Muscle layer of colon (tissue), 2 donors: Measurements from ENCODE around the gene GSDME.

Experiments
- H3K27ac ChIP-seq: one replicate; pipeline ENCODE4 v1.7.0; 2013; ENCODE audit warnings: low read depth, mild to moderate bottlenecking, low read length, moderate library complexity
- H3K27me3 ChIP-seq, 2 donors: one replicate each; pipeline ENCODE4 v1.7.0; 2013; ENCODE audit warnings: low read length in 2 of 2, mild to moderate bottlenecking in 2 of 2; ENCODE audit not compliant: insufficient read depth in 2 of 2, control insufficient read depth in 1 of 2
- H3K36me3 ChIP-seq: one replicate; pipeline ENCODE4 v1.7.0; 2013; ENCODE audit warnings: mild to moderate bottlenecking, low read length; ENCODE audit not compliant: insufficient read depth
- H3K4me1 ChIP-seq: one replicate; pipeline ENCODE4 v1.7.0; 2013; ENCODE audit warnings: mild to moderate bottlenecking, low read length; ENCODE audit not compliant: insufficient read depth
- H3K4me3 ChIP-seq, 2 donors: one replicate each; pipeline ENCODE4 v1.7.0; 2013; ENCODE audit warnings: low read length in 2 of 2, low read depth in 1 of 2, mild to moderate bottlenecking in 1 of 2, moderate library complexity in 1 of 2
- H3K9ac ChIP-seq: one replicate; pipeline ENCODE4 v1.7.0; 2013; ENCODE audit warnings: low read length
- H3K9me3 ChIP-seq: one replicate; pipeline ENCODE4 v1.7.0; 2013; ENCODE audit warnings: mild to moderate bottlenecking, low read length
- donor health status: abdominal sarcoma.
- donor health status: Adenocarcinoma of cecum.

GSDME gene

DNA sequence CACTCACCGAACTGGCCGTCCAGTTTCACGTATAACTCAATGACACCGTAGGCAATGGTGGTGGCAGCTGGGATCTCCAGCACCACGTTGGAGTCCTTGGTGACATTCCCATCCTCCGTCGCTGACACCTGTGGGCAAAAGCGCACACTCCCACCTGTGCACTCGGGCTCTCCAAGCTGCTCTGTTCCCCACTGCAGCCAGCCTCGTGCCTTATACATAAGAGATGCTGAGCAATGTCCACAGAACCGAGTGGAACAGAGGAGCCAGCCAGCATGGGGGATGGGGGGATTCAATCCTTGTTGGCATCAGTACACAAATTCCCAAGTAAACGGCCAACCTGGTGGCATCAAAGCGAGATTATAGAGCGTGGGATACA, 40.0 kb downstream of the GSDME start:
- Histone ChIP-seq H3K27ac (no peak overlapping the region), H3K4me3 (no peak overlapping the region), H3K36me3 (no peaks in the 10 kb centered on the region), H3K9me3 (no peaks in the 10 kb centered on the region), H3K4me1 (no peaks in the 10 kb centered on the region), H3K9ac (no peak overlapping the region), H3K27me3 (no peaks in the 10 kb centered on the region)

DNA sequence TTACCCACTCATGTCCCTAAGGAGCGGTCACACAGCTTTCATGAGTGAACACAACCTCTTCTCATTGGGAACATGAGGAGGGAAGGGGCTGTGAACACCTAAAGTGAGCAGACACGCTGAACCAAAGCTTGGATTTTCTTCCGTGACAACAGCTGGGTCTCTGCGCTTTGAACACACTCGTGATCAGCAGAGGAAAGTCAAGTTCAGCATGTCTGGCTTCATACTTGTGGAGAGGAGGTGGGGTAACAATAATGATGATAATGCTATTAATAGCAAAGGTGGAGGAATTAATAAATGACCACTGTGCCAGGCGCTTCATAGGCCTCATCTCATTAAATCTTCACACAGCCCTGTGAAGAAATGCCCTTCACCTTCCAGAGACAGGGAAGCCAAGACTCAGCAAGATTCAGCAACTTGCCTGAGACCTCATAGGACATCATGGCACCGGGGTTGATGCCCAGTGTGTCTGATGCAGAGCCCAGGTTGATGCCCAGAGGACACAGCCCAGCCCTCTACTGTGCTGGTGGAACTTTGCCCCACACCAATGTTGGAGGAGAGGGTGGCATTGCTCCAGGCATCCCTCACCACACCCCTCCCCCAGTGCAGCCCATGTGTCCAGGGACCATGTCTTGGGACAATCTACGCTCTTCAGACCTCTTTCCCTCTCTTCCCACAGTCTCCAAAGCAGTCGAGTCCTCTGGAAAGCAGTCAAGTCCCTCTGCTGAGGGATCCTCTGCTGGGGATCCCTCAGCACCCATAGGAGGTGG, 40.6 kb downstream of the GSDME start:
- no peak overlapping the region for H3K9ac ChIP-seq
- no peak overlapping the region for H3K27ac ChIP-seq
- no peak overlapping the region for H3K4me3 ChIP-seq
- no peaks in the 10 kb centered on the region for H3K36me3 ChIP-seq
- H3K4me1 ChIP-seq, result no peaks in the 10 kb centered on the region
- H3K27me3 ChIP-seq, result no peaks in the 10 kb centered on the region
- no peaks in the 10 kb centered on the region for H3K9me3 ChIP-seq

GRCh38 chr7:24715661-24716479, 41.4 kb downstream of the GSDME start:
- Histone ChIP-seq H3K4me1 (no peaks in the 10 kb centered on the region), H3K4me3 (no peak overlapping the region), H3K9me3 (no peaks in the 10 kb centered on the region), H3K36me3 (no peaks in the 10 kb centered on the region), H3K27ac (no peak overlapping the region), H3K27me3 (no peaks in the 10 kb centered on the region), H3K9ac (no peak overlapping the region)

GRCh38 chr7:24715171-24715570, 42.1 kb downstream of the GSDME start:
- no peak overlapping the region for H3K9ac ChIP-seq
- H3K4me3 ChIP-seq, result no peak overlapping the region
- H3K27ac ChIP-seq, result no peak overlapping the region
- no peaks in the 10 kb centered on the region for H3K27me3 ChIP-seq
- H3K36me3 ChIP-seq, result peaks cover under 1% of the 10 kb centered on the region
- H3K4me1 ChIP-seq, result no peaks in the 10 kb centered on the region
- no peaks in the 10 kb centered on the region for H3K9me3 ChIP-seq

DNA sequence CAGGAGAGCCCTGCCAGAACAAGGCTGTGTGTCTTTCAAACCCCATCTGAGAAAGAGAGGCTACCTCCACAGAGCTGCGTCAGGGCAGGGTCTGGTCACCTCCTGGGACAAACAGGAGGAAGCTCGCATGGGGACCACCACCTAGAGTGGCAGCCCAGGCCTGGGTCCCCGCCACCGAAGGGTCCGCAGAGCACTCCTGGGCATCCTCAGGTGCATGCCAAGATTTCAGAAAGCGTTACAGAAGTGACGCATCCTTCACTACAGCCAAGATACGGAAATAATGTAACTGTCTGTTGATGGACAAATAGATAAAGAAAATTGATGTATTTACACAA, 42.6 kb downstream of the GSDME start:
- no peak overlapping the region for H3K27ac ChIP-seq
- peaks cover 5% of the 10 kb centered on the region for H3K36me3 ChIP-seq
- no peaks in the 10 kb centered on the region for H3K27me3 ChIP-seq
- no peak overlapping the region for H3K4me3 ChIP-seq
- no peaks in the 10 kb centered on the region for H3K9me3 ChIP-seq
- H3K9ac ChIP-seq, result no peak overlapping the region
- H3K4me1 ChIP-seq, result no peaks in the 10 kb centered on the region

DNA sequence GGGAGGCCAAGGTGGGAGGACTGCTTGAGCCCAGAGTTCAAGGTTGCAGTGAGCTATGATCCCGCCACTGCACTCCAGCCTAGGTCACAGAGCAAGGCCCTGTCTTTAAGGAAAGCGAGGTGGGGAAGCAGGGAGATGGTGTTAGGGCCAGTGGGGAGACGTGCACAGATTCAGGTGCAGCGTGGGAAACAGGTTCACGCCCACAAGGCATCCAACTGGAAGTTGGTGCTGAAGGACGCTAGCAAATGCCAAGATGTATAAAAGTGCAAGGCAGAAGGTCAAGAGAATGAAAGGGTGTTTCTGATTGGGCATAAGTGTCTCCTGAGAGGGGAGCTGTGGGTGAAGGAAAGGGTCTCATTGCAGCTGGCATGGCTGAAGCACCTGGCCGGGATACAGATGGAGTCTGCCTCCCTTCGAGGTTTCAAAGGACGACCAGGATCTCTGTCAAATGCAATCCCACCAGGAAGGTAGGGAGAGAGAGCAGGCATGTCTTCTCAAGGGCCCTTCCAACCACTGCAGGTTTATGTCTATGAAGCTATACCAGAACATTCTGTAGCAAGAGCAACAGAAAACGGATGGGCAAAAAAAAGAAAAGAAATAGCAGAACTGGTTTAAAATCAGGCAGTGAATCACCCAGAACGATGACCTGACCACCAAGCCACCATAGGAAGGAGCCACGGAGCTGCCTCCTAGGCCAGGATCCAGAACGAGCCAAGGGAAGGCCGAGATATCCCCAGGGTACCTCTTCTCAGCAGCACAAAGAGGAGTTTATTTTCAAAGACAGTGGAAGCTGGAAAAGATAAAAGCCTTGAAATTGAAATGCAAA, 43.2 kb downstream of the GSDME start:
- H3K27ac ChIP-seq, result no peak overlapping the region
- no peak overlapping the region for H3K4me3 ChIP-seq
- H3K9me3 ChIP-seq, result no peaks in the 10 kb centered on the region
- no peaks in the 10 kb centered on the region for H3K27me3 ChIP-seq
- H3K36me3 ChIP-seq, result peaks cover 5% of the 10 kb centered on the region
- H3K4me1 ChIP-seq, result no peaks in the 10 kb centered on the region
- H3K9ac ChIP-seq, result no peak overlapping the region

- Histone ChIP-seq H3K9me3 (no peaks in the 10 kb centered on the region), H3K27ac (no peak overlapping the region), H3K36me3 (peaks cover 5% of the 10 kb centered on the region), H3K27me3 (no peaks in the 10 kb centered on the region), H3K9ac (no peak overlapping the region), H3K4me3 (no peak overlapping the region), H3K4me1 (no peaks in the 10 kb centered on the region)
Measured at GRCh38 chr7:24713039-24713793, 44.0 kb downstream of the GSDME start.

- Histone ChIP-seq H3K27me3 (no peaks in the 10 kb centered on the region), H3K4me1 (no peaks in the 10 kb centered on the region), H3K9me3 (no peaks in the 10 kb centered on the region), H3K4me3 (no peak overlapping the region), H3K36me3 (peaks cover 5% of the 10 kb centered on the region), H3K27ac (no peak overlapping the region), H3K9ac (no peak overlapping the region)
Measured at GRCh38 chr7:24709585-24710360, 47.5 kb downstream of the GSDME start.

DNA sequence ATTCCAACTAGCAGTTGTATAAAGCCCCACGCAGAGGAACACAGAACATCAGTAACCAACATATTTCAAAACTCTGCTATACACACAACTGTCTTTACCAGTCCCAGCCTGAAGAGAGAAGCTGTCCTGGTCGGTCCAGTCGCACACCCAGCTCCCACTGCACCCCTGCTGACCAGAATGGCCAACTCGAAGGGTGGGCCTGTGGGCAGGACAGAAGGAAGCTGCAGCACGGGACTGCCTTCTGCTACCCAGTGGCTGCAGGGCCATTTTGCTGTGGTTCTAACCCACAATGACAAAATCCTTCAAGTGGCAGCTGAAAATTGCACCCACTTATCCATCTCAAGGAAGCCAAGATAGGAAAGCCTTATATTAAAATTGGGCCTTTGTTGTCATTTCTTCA, 48.2 kb downstream of the GSDME start:
- Histone ChIP-seq H3K4me1 (no peaks in the 10 kb centered on the region), H3K27me3 (no peaks in the 10 kb centered on the region), H3K9ac (no peak overlapping the region), H3K4me3 (no peak overlapping the region), H3K27ac (no peak overlapping the region), H3K36me3 (peaks cover 5% of the 10 kb centered on the region), H3K9me3 (no peaks in the 10 kb centered on the region)

GRCh38 chr7:24707988-24708615, 49.2 kb downstream of the GSDME start:
- peaks cover 5% of the 10 kb centered on the region for H3K36me3 ChIP-seq

More at GRCh38 chr7:24707988-24708615, 49.2 kb downstream of the GSDME start:
- H3K9me3 ChIP-seq, result no peaks in the 10 kb centered on the region
- no peak overlapping the region for H3K4me3 ChIP-seq
- no peaks in the 10 kb centered on the region for H3K27me3 ChIP-seq
- peaks cover 2% of the 10 kb centered on the region for H3K4me1 ChIP-seq
- H3K27ac ChIP-seq, result no peak overlapping the region
- no peak overlapping the region for H3K9ac ChIP-seq
